Measurements from ENCODE around the gene TIPARP. TPM values are rescaled to one million over a fixed set of nuclear protein-coding genes. Genes with fewer than 3 reads are reported as not detected.

TIPARP gene
- total RNA-seq, 1 experiment from 2014 or later, result 22.1 TPM

GRCh38 chr3:156657862-156658731 is 16.3 kb upstream of the TIPARP start:
- no peaks in the 10 kb centered on the region for H3K27me3 ChIP-seq (ENCODE audit: control insufficient read depth, insufficient read depth, low read length)
- CTCF ChIA-PET, result no interaction called here
- TF ChIP-seq POLR2AphosphoS5 (IDR thresholded peaks at IDR 0.05; ENCODE audit: low read depth, low read length), result no peak
- TF ChIP-seq TCF7L2 (IDR thresholded peaks at IDR 0.05; ENCODE audit: low read depth, low read length), result no peak
- no peak for TF ChIP-seq SIN3A (IDR thresholded peaks at IDR 0.05; ENCODE audit: borderline replicate concordance, insufficient read depth, low read depth, low read length)
- no peak for TF ChIP-seq CTCF (IDR thresholded peaks at IDR 0.05)
- no peak for TF ChIP-seq REST (IDR thresholded peaks at IDR 0.05; ENCODE audit: insufficient read depth in 1 of 2, low read depth in 2 of 2, low read length in 1 of 2)
- no peak overlapping the region for H3K4me3 ChIP-seq (ENCODE audit: low read depth in 2 of 2, low read length in 2 of 2)
- intact Hi-C loops (cut with micrococcal nuclease; ENCODE audit: unreplicated experiment) (no loop called here), in situ Hi-C loops (cut with HindIII; ENCODE audit: low pct_unique_long_range_greater_than_20kb, low sequenced_read_pairs) (no loop called here)
- H3K9me3 ChIP-seq (ENCODE audit: control insufficient read depth, insufficient read depth, low read depth, low read length), result no peaks in the 10 kb centered on the region
- H3K27ac ChIP-seq (ENCODE audit: low read length), result no peak overlapping the region
- no peak for ATAC-seq
- H3K36me3 ChIP-seq (ENCODE audit: control insufficient read depth, insufficient read depth, low read length), result no peaks in the 10 kb centered on the region
- DNase-seq (ENCODE audit: low read depth, low spot score), result no peak
- H3K4me1 ChIP-seq (ENCODE audit: control insufficient read depth, insufficient read depth, low read length), result no peaks in the 10 kb centered on the region
- BruUV-seq (replicated peaks), result no TSS peak
- POLR2A ChIA-PET, result no interaction called here

GRCh38 chr3:156658732-156659090 is 15.7 kb upstream of the TIPARP start:
- intact Hi-C loops (cut with micrococcal nuclease; ENCODE audit: unreplicated experiment) (no loop called here), in situ Hi-C loops (cut with HindIII; ENCODE audit: low pct_unique_long_range_greater_than_20kb, low sequenced_read_pairs) (no loop called here)
- no TSS peak for BruUV-seq (replicated peaks)
- Histone ChIP-seq H3K27ac (ENCODE audit: low read length) (no peak overlapping the region), H3K36me3 (ENCODE audit: control insufficient read depth, insufficient read depth, low read length) (no peaks in the 10 kb centered on the region), H3K4me1 (ENCODE audit: control insufficient read depth, insufficient read depth, low read length) (no peaks in the 10 kb centered on the region), H3K27me3 (ENCODE audit: control insufficient read depth, insufficient read depth, low read length) (no peaks in the 10 kb centered on the region), H3K9me3 (ENCODE audit: control insufficient read depth, insufficient read depth, low read depth, low read length) (no peaks in the 10 kb centered on the region), H3K4me3 (ENCODE audit: low read depth in 2 of 2, low read length in 2 of 2) (no peak overlapping the region)
- TF ChIP-seq REST (IDR thresholded peaks at IDR 0.05; ENCODE audit: insufficient read depth in 1 of 2, low read depth in 2 of 2, low read length in 1 of 2) (no peak), CTCF (IDR thresholded peaks at IDR 0.05) (no peak), SIN3A (IDR thresholded peaks at IDR 0.05; ENCODE audit: borderline replicate concordance, insufficient read depth, low read depth, low read length) (no peak), TCF7L2 (IDR thresholded peaks at IDR 0.05; ENCODE audit: low read depth, low read length) (no peak)
- DNase-seq (ENCODE audit: low read depth, low spot score) (no peak), ATAC-seq (no peak; the same call in 1 of the 2 replicates)
- ChIA-PET CTCF (no interaction called here), POLR2A (no interaction called here)
